ENCODE results near the gene CNKSR3.

CNKSR3 gene

DNA sequence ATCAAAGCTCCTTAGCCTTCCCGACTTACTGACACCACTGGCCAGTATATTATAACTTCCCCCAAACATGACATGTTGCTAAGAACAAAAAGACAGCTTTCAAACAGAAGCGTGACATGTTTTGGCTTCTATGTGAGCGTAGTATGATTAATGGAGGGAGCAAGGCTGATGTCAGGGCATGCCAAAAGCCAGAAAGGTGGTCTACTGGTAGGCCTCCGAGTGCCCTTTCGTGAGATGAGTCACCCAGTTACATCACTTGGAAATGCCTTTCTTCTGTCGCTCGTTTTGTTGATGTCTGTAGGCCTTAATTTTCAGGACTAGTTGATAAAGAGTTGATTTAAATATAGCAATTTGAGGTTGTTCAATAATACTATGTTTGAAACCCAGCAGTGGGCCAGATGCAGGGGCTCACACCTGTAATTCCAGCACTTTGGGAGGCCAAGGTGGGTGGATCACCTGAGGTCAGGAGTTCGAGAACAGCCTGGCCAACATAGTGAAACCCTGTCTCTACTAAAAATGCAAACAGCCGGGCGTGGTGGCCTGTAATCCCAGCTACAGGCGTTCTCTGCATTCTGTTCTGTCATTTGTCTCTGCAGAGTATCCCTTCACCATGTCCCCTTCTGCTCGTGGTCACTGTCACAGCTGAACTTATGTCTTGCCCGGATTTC, 53.3 kb downstream of the CNKSR3 start:
- DNase-seq (ENCODE audit: low read depth), result peak; percentile 29
- in situ Hi-C loops (cut with HindIII; ENCODE audit: low sequenced_read_pairs), result no loop called here
- no peak overlapping the region for H3K4me3 ChIP-seq (ENCODE audit: low read depth, low read length)
- TF ChIP-seq, protein P1, sequence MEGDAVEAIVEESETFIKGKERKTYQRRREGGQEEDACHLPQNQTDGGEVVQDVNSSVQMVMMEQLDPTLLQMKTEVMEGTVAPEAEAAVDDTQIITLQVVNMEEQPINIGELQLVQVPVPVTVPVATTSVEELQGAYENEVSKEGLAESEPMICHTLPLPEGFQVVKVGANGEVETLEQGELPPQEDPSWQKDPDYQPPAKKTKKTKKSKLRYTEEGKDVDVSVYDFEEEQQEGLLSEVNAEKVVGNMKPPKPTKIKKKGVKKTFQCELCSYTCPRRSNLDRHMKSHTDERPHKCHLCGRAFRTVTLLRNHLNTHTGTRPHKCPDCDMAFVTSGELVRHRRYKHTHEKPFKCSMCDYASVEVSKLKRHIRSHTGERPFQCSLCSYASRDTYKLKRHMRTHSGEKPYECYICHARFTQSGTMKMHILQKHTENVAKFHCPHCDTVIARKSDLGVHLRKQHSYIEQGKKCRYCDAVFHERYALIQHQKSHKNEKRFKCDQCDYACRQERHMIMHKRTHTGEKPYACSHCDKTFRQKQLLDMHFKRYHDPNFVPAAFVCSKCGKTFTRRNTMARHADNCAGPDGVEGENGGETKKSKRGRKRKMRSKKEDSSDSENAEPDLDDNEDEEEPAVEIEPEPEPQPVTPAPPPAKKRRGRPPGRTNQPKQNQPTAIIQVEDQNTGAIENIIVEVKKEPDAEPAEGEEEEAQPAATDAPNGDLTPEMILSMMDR (IDR thresholded peaks at IDR 0.05; ENCODE audit: low read depth, low read length, missing control alignments), result no peak

DNA sequence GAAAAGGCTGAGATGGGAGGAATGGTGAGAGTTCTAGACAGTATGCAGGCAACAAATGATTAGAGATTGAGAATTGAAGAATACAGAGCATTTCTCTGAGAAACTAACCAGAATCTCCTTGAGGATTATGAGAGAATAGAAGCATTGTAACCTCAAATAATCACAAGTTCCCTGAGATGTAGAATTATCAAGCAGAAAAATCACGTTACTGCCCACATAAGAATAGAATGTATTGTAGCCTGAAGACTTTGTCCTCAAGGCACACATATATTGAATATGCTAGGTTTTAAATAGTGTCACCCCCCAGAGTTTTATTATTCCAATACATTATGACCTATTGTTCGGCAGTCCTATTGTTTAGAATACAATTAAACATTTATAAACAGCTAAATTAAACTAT, 57.2 kb downstream of the CNKSR3 start:
- in situ Hi-C loops (cut with HindIII; ENCODE audit: low sequenced_read_pairs), result no loop called here
- TF ChIP-seq, protein P1 (IDR thresholded peaks at IDR 0.05; ENCODE audit: low read depth, low read length, missing control alignments), result no peak

DNA sequence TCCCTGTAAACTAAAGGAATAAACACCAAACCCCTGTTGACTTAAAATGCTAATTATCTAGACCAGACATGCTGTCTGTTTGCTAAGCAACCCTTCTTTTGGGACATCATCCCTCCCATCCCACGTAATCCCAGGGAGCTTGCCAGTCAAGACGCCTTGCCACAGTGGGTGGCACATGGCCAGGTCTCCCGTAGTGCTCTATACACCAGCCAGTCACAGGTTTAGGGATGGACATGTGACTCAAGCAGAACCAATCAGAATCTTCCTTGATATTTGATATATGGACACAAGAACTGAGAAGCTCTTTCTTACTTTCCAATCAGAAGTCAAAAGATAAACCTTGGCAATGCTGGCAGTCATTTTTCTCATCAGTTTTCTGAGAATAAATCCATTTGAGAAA, 60.0 kb downstream of the CNKSR3 start:
- TF ChIP-seq, protein P1 (IDR thresholded peaks at IDR 0.05; ENCODE audit: low read depth, low read length, missing control alignments), result no peak
- H3K4me3 ChIP-seq (ENCODE audit: low read depth, low read length), result no peak overlapping the region
- DNase-seq (ENCODE audit: low read depth), result no peak
- in situ Hi-C loops (cut with HindIII; ENCODE audit: low sequenced_read_pairs), result no loop called here

More for the DNA sequence above, 57.2 kb downstream of the CNKSR3 start:
- no peak overlapping the region for H3K4me3 ChIP-seq (ENCODE audit: low read depth, low read length)
- DNase-seq (ENCODE audit: low read depth), result no peak

DNA sequence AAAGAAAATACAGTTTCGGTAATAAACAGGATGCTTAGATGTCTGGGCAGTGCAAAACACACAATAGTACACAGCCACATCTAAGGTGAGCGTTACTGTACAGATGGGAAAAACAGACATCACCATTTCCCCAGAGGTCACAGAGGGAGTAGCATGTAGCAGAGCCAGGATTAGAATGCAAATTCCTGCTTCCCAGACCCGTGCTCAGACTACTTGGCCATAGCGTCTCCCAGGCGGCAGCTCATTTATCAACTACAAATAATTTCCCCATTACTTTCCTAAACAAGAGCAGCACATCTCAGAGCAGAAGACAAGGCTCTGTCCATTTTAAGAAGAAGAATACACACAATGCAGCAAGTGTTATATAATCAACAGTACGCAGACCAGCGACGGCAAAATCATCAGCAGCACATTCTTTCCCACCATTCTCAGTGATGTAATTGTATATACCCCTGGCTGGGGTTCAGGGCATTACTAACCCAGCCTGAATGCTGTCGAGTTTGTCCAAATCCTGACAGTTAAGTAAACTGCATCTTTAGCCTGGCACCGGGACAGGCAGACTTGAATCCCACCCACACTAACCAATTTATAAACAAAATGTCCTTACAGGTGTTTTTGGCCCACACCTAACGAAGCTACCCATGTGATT, 61.9 kb downstream of the CNKSR3 start:
- DNase-seq (ENCODE audit: low read depth), result peak; percentile 86
- no peak overlapping the region for H3K4me3 ChIP-seq (ENCODE audit: low read depth, low read length)
- TF ChIP-seq, protein P1 (IDR thresholded peaks at IDR 0.05; ENCODE audit: low read depth, low read length, missing control alignments), result peak; percentile 40
- in situ Hi-C loops (cut with HindIII; ENCODE audit: low sequenced_read_pairs), result no loop called here

DNA sequence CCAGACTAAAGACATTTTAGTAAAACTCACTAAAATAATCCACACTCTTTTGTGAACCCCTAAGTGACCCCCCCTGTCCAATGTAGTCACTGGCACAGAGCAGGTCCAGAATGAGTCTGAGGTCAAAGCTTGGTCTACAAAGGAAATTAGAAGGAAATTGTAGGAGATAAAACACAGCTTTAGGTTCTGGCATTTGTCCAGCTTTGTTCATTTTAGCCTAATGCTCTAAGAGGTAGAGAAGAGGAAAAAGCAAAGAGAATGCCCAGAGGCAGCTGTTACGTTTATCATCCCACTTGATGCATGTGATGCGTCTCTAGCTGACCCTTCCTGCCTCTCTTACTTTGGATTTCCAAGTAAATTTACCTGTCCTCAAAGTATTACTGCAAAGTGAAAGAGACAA, 62.5 kb downstream of the CNKSR3 start:
- H3K4me3 ChIP-seq (ENCODE audit: low read depth, low read length), result no peak overlapping the region
- TF ChIP-seq, protein P1 (IDR thresholded peaks at IDR 0.05; ENCODE audit: low read depth, low read length, missing control alignments), result no peak
- in situ Hi-C loops (cut with HindIII; ENCODE audit: low sequenced_read_pairs), result no loop called here
- no peak for DNase-seq (ENCODE audit: low read depth)

DNA sequence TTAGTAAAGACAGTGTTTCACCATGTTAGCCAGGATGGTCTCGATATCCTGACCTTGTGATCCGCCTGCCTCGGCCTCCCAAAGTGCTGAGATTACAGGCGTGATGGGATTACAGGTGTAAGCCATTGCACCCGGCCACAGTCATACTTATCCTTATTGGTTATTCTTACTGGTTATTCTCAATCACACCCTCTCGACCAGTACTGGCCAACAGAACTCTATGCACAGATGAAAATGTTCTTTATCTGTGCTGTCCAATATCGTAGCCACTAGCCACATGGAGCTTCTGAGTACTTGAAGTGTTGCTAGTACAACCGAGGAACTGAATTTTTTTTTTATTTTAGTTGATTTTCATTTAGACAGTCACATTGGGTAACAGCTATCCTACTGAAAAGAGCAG, 63.5 kb downstream of the CNKSR3 start:
- TF ChIP-seq, protein P1 (IDR thresholded peaks at IDR 0.05; ENCODE audit: low read depth, low read length, missing control alignments), result no peak
- in situ Hi-C loops (cut with HindIII; ENCODE audit: low sequenced_read_pairs), result no loop called here
- DNase-seq (ENCODE audit: low read depth), result no peak
- H3K4me3 ChIP-seq (ENCODE audit: low read depth, low read length), result no peak overlapping the region
